ENCODE data around the gene RP9. TPM values are rescaled to one million over a fixed set of nuclear protein-coding genes. Genes with fewer than 3 reads are reported as not detected.

The RP9 gene
- total RNA-seq, 1 experiment from 2014 or later = 22.1 TPM

- POLR2A ChIA-PET (ENCODE audit: unreplicated experiment) = no interaction called here
- Histone ChIP-seq H3F3A (ENCODE audit: insufficient read depth, low read depth) (no peaks in the 10 kb centered on the region), H3K36me3 (ENCODE audit: low read depth) (no peaks in the 10 kb centered on the region), H3K4me1 (replicated peaks; ENCODE audit: insufficient read depth) (no peaks in the 10 kb centered on the region), H3K27me3 (ENCODE audit: insufficient read depth, low read depth) (no peaks in the 10 kb centered on the region), H3K27ac (no peak overlapping the region), H3K9me2 (ENCODE audit: insufficient read depth) (no peaks in the 10 kb centered on the region), H3K4me2 (no peak overlapping the region), H3K9me3 (ENCODE audit: insufficient read depth, low read depth) (no peaks in the 10 kb centered on the region; the same call in 1 of the 2 replicates), H3K4me3 (no peak overlapping the region), H2AFZ (no peak overlapping the region), H3K79me2 (ENCODE audit: low read depth) (no peaks in the 10 kb centered on the region), H4K20me1 (ENCODE audit: insufficient read depth) (no peaks in the 10 kb centered on the region)
- CTCF ChIA-PET = no interaction called here
- BruUV-seq (replicated peaks) = no TSS peak
- intact Hi-C loops (cut with micrococcal nuclease; ENCODE audit: unreplicated experiment) = no loop called here
- no peak for DNase-seq
- no peak for TF ChIP-seq CTCF (conservative IDR thresholded peaks at IDR 0.05)
Observed at GRCh38 chr7:33118383-33118782, 9.2 kb upstream of the RP9 start.

- H3K4me1 ChIP-seq (replicated peaks; ENCODE audit: insufficient read depth) = peaks cover 4% of the 10 kb centered on the region
- DNase-seq = no peak
- H2AFZ ChIP-seq = no peak overlapping the region
- CTCF ChIA-PET = no interaction called here
- H3K36me3 ChIP-seq (ENCODE audit: low read depth) = no peaks in the 10 kb centered on the region
- no peak overlapping the region for H3K4me2 ChIP-seq
- no peak overlapping the region for H3K4me3 ChIP-seq
- H4K20me1 ChIP-seq (ENCODE audit: insufficient read depth) = no peaks in the 10 kb centered on the region
- POLR2A ChIA-PET (ENCODE audit: unreplicated experiment) = no interaction called here
- no peaks in the 10 kb centered on the region for H3K9me2 ChIP-seq (ENCODE audit: insufficient read depth)
- intact Hi-C loops (cut with micrococcal nuclease; ENCODE audit: unreplicated experiment) = no loop called here
- BruUV-seq (replicated peaks) = no TSS peak
- H3K27me3 ChIP-seq (ENCODE audit: insufficient read depth, low read depth) = 0 out of 2 replicates have a peak, but pooled peaks cover 10% of the 10 kb centered on the region
- no peak for TF ChIP-seq EZH2 (IDR thresholded peaks at IDR 0.05; ENCODE audit: low read depth)
- no peak for TF ChIP-seq CTCF (conservative IDR thresholded peaks at IDR 0.05)
- H3K79me2 ChIP-seq (ENCODE audit: low read depth) = no peaks in the 10 kb centered on the region
- no peak overlapping the region for H3K27ac ChIP-seq
- no peaks in the 10 kb centered on the region; the same call in 1 of the 2 replicates for H3K9me3 ChIP-seq (ENCODE audit: insufficient read depth, low read depth)
- H3F3A ChIP-seq (ENCODE audit: insufficient read depth, low read depth) = peaks cover 2% of the 10 kb centered on the region; the same call in 1 of the 2 replicates
Observed at GRCh38 chr7:33114976-33115375, 5.8 kb upstream of the RP9 start.

GRCh38 chr7:33111614-33112013 is 2.4 kb upstream of the RP9 start:
- Histone ChIP-seq H2AFZ (no peak overlapping the region), H3K4me3 (no peak overlapping the region), H3K9me2 (ENCODE audit: insufficient read depth) (no peaks in the 10 kb centered on the region), H3K79me2 (ENCODE audit: low read depth) (peaks cover 22% of the 10 kb centered on the region), H4K20me1 (ENCODE audit: insufficient read depth) (peaks cover 17% of the 10 kb centered on the region), H3K9me3 (ENCODE audit: insufficient read depth, low read depth) (no peaks in the 10 kb centered on the region), H3K27ac (no peak overlapping the region), H3K36me3 (ENCODE audit: low read depth) (no peaks in the 10 kb centered on the region), H3K27me3 (ENCODE audit: insufficient read depth, low read depth) (0 out of 2 replicates have a peak, but pooled peaks cover 10% of the 10 kb centered on the region), H3K4me1 (replicated peaks; ENCODE audit: insufficient read depth) (peaks cover 24% of the 10 kb centered on the region), H3K4me2 (no peak overlapping the region), H3F3A (ENCODE audit: insufficient read depth, low read depth) (peaks cover 14% of the 10 kb centered on the region; the same call in 1 of the 2 replicates)
- intact Hi-C loops (cut with micrococcal nuclease; ENCODE audit: unreplicated experiment) = no loop called here
- CTCF ChIA-PET = no interaction called here
- no peak for DNase-seq
- POLR2A ChIA-PET (ENCODE audit: unreplicated experiment) = no interaction called here
- no peak for TF ChIP-seq CTCF (conservative IDR thresholded peaks at IDR 0.05)
- no TSS peak for BruUV-seq (replicated peaks)

Data from PC-9 (cell line).